Myocyte (in vitro differentiated cells): ENCODE measurements around the gene MATK. TPM values are rescaled to one million over a fixed set of nuclear protein-coding genes. Genes with fewer than 3 reads are reported as not detected.

Source experiments
- DNase-seq: peaks from one replicate; pipeline ENCODE4 v3.0.0-alpha.2; 2012; ENCODE audit warnings: low read depth
- polyA plus RNA-seq: library from polyadenylated mRNA; unstranded; fragments of >200 nt; gene quantifications from one replicate; pipeline ENCODE4 v1.2.1, GENCODE V29; 2012; ENCODE audit warnings: missing spikeins
- total RNA-seq: library from RNA; depleted of rRNA; stranded (reverse); fragments of >200 nt; gene quantifications from 2 replicates; pipeline ENCODE4 v1.2.3, GENCODE V29; 2014

Gene MATK, protein sequence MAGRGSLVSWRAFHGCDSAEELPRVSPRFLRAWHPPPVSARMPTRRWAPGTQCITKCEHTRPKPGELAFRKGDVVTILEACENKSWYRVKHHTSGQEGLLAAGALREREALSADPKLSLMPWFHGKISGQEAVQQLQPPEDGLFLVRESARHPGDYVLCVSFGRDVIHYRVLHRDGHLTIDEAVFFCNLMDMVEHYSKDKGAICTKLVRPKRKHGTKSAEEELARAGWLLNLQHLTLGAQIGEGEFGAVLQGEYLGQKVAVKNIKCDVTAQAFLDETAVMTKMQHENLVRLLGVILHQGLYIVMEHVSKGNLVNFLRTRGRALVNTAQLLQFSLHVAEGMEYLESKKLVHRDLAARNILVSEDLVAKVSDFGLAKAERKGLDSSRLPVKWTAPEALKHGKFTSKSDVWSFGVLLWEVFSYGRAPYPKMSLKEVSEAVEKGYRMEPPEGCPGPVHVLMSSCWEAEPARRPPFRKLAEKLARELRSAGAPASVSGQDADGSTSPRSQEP
- not detected in 2 replicates for total RNA-seq
- polyA plus RNA-seq = not detected

DNA sequence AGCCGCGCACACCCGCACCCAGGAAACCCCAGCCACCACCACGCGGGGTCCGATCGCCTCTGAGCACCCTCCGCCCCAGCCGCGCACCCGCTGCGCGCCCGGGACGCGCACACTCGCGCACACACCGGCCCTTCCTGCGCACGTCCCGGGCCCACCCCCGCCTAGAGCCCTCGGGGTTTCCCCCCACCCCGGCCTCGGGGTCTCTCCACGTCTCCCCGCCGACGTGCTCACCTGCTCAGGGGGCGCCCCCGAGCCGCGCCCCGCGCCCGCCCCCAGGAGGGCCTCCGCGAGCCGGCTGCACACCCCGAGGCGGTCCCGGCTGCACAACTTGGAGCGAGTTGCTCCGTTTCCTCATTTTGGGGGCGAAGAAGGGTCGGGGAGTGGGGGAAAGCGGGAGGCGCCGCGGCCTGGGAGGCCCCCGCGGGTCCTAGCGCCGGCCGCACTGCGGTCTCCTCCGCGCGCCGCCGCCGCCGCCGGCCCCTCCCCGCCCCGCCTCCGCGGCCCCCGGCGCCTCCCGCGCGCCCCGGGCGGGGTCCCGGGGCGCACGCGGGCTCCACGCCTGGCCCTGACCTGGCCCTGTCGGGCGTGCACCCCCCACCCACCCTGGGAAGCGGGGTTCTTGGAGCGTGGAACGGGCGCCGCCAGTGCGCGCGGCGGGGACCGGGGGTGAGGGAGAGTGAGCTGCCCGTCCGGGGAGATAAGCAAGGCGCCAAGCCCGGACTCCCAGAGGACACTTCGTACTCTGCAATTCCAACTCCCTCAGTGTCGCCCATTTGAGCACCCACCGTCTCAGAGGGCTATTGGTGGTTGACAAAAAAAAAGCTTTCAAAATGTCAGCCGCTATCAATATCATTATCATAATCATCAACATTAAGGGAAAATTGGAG, at the start of gene MATK:
MATK (minus strand) TSS at position 444 of the 887 bp plus-strand sequence. CDS start 1,246 bp downstream, outside the sequence.
- DNase-seq = no peak

DNA sequence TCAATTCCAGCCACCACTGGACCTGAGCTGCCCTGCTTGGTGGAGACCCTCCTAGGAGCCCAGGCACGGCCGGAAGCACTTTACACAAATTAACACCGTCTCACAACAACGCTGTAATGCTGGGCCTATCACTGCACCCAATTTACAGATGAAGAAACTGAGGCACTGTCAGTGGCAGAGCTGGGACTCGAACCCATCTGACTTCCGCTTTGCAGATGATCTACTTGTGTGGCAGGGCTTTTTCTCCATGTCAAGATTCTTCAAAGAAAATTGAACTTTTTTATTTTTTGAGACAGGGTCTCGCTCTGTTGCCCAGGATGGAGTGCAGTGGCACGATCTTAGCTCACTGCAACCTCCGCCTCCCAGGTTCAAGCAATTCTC, 48.9 kb upstream of the MATK start:
- no peak for DNase-seq

DNA sequence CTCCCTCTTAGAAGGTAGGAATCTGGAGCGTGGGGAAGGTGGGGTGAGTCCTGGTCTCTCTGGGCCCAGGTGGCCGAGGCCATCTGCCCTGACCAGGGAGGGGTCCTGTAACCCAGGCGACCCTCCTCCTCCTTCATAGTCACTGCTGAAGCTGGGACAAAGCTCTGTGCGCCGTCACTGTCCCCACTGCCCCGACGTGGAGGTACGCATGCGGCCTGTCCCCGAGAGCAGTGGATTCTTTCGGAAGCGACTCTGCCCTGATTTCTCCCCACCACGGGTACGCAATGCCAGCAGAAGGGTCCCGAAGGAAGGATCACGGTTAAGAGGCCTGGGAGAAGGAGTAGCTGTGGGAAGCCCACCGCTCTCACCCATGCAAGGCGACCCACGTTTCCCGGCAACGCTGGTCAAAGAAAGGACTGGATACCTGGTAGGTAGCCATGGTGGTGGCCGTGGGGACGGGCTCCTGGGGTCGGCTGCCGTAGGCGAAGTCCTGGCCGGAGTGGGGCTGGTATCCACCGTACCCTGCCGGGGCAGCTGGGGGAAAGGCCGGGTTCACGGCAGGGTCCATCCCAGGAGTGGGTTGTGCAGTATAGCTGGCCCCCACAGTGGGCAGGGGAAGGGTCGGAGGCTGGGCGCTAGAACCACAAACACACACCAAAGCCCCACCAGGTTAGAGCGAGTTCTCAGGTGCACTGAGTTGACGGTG, 48.3 kb upstream of the MATK start:
- no peak for DNase-seq

DNA sequence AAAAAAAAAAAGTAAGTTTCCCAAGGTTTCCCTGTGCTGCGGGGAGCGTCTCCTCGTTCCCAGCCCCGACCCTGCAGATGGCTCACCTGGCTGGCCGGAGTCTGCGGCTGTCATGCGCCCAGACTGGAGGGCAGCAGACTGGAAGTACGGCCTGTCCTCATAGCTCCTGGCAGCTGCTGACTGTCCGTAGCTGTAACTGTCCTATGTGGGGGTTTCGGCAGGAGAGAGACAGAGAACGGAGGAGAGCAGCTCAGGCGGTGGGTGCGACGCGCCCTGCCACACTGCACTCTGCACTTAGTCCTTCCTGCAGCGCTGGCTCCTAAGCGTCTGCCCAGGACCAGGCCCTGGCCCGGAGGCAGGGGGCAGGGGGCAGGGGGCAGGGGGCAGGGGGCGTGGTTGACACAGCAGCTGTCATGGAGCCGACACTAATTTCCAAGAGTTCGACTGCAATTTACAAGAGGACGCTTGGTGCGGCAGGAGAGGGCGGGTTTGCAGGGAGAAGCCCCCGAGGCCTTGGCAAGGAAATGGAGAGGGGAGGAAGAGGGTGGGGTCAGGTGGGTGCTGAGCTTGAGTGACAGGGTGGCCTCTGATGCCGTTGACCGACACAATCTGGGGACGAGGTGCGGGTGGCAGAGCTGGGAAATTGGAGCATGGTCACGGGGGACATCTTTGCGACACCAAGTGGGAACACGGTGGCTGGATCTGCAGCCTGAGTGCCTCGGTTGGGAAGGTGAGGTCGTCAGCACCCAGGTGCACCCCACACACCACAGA, 47.6 kb upstream of the MATK start:
- no peak for DNase-seq

DNA sequence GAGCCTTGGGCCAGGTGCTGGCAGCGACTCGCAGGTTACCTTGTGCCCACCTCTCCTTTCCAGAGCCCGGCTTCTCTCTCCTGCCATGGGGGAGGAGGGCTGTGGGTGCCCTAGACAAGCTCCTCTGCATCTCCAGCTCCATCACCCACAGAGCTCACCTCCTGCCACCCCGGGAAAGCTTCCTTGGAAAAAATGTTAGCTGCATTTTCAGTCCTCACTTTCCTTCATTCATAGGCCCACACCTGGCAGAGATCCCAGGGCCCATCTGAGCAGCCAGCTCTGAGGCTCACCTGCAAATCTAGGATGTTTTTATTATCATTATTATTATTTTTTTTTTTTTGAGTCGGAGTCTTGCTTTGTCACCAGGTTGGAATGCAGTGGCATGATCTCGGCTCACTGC, 45.8 kb upstream of the MATK start:
- DNase-seq = no peak

DNA sequence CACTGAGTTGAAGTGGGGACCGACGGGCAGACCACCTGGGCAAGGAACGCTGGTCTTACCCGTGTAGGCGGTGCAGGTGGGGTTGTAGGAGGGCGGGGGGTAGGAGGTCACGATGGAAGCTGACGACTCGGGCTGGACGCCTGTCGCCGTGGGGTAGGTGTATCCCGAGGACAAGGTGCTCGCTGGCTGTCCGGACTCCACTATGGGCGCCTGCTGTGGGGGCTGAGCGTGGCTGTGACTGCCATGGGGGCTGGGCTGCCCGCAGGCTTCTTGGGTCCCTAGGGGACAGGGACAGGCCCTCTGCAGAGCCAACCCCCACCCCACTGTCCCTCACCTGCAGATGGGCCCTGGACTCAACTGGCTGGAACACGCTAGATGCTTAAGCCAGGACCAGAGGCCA, 45.4 kb upstream of the MATK start:
- DNase-seq = no peak

DNA sequence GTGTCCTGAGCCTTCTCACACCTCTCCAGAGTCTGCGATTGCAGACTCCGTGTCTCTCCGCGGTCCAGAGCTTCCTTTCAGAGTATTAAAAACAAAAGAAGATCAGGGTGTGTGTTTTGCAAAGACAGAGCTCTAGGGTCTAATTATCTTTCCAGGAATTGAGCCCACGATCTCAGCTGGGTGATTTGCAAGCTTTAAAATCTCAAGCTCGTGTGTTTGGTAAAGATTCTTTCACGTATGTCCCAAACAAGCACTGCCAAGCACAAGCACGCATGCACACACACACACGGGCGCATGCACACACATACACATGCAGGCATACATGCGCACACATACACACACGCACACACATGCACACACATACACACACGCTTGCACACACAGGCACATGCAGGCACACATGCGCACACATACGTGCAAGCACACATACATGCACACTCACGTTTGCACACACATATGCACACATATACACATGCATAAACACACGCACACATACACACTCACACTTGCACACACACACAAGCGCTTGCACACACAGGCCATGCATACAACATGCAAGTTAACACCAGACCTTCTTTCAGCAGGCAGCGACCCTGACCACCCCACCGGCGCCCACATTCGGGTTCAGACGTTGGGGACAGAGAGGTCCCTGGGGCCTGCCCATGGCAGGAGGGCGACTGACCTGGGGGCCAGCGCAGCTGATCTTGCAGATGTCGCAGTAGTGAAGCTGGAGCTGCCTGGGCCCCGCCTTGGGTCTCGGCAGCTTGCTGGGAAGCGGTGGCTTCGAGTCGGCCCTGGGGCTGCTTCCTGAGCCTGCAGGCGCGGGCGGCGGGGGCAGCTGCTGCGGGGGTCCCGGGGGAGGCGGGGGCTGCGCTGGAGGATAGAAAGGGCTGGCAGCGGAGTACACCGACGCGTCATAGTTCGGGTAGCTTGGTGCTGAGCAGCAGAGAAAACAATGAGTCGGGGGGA, 44.7 kb upstream of the MATK start:
- no peak for DNase-seq

DNA sequence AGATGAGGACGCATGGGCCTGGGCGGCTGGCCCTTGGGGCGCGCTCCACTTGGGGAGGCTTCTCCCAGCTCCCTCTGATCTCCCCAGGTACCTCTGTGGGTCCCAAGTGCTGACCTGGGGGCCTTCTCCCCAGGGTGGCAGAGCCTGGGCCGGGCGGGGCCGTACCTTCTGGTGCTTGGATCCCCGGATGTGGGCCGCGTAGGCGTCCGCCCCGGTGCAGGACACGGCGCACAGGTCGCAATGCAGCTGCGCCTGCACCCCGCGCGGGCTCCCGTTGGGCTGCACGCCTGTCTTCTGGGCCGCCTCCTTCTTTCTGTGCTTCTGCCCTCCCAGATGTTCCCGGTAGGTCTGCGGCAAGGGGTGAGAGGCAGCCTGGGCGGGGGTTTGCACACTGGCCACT, 41.1 kb upstream of the MATK start:
- DNase-seq = no peak

DNA sequence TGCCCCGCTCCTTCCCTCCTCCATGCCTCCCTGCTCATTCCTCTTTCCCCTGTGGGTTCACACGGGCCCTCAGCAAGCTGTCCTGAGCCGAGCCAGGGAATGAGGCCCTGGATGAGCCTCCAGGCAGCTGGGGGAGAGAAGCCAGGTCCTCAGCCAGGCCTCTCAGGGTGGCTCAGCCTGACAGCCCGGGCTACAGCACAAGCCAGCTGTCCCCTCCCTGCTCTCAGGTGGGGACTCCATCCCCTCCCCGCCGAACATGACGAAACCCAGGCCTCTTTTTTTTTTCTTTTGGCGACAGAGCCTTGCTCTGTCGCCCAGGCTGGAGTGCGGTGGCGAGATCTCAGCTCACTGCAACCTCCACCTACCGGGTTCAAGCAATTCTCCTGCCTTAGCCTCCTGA, 40.0 kb upstream of the MATK start:
- no peak for DNase-seq

DNA sequence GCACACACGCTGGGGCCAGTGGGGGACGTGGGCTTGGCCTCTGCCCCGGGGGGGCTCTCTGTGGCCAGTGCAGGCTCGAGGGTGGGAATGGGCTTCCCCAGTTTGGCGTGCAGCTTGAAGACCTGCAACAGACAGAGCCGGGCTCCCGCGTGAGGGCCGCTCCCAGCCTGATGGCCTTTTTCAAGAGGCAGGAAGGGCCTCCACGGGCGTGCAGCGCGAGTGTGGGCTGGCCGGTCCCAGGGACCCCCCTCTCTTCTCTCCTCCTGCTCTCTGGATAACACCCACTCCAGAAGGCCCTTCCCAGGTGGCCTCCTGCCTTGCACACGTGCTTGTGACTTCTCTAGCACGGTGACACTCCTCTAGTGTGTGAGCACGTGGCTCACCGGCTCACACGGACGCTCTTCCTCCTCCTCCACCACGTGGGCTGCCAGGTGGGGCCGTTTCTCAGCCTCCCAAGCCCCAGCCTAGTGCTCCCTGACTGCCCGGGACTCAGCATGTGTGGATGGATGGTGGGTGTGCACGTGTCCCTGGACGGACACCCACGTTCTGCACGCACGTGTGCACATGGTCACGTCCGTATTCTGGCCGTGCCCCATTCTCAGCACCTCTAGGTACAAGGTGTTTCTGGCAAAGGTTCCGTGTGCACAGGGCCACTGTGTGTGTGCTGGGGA, 39.2 kb upstream of the MATK start:
- DNase-seq = no peak

DNA sequence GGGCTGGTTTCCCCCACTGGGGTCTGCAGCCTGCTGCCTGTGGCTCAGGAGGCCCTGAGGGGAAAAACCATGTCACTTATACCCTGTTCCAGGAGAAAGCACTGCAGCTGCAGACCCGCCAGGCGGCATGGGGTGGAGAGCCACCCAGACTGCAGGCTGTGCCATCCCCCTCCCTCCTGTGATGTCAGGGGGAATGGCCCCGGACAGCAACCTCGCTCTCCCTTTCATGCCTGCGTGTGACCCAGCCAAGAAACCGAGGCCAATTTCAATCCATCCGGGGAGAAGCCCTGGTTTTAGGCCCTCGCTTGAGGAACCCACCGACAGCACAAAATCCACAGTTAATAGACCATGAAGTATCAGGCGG, 37.2 kb upstream of the MATK start:
- DNase-seq = no peak

DNA sequence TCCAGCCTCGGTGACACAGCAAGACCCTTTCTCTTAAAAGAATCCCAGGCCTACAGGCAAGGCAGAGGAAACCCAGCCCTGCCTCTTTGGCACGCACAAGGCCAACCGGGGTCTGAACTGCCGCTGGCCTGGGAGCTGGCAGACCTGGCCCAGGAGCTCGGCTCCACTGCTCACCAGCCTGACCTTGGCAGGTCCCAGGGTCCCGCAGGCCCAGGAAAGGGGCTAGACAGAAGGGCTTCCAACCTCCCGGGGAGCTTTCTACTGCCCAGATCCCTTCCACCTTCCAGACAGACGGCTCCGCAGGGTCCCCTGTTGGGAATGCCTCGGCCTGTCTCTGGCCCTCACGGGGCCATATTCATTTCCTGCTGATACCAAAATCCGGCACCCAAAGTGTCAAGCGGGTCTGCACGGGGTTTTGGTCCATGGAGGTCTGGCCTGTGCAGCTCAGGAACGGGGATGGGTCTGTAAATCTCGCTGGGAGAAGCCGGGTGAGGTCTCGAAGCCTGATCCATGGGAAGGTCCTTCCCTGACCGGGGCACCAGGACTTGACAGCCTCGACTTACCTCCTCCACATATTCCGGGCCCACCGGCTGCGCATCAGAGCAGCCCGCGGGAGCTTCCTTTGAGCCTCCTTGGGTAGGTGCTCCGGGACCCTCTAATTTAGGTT, 36.6 kb upstream of the MATK start:
- no peak for DNase-seq

DNA sequence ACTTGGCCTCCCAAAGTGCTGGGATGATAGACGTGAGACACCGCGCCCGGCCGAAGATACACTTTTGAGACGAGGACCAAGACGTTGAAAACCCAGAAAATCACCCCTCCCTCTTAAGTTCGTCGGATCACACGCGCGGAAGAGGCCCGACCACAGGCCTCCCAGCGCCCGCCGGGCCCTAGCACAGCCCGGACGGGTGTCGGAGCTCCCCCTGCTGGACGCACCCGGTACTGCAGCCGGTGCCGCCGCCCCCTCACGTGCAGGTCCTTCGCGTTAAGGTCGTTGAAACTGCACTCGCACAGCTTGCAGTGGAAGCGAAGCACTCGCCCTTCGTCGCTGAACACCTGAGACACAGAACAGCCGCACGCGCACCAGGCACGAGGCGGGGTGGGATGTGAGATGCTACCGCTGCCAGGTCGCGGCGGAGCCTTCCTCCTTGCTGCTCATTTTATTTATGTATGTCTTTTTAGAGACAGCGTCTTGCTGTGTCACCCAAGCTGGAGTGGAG, 35.7 kb upstream of the MATK start:
- peak; percentile 8 for DNase-seq

DNA sequence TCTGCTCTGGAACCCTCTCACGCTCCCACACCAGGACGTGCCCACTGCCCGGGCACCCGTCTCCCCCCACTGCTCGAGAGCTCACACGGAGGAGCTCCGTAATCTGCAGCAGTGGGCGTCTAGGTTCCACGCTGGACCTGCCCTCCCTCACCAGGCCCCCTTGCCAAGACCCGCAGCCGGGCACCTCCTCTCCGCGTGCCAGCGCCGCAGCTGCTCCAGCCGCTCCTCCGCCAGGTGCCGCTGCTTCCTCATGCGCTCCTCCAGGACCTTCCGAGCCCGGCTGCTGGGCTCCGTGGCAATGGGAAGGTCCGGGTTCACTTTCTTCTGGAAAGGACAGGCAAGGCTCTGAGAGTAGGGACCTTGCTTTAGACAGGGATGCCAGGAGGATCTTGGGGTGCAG, 35.0 kb upstream of the MATK start:
- no peak for DNase-seq

DNA sequence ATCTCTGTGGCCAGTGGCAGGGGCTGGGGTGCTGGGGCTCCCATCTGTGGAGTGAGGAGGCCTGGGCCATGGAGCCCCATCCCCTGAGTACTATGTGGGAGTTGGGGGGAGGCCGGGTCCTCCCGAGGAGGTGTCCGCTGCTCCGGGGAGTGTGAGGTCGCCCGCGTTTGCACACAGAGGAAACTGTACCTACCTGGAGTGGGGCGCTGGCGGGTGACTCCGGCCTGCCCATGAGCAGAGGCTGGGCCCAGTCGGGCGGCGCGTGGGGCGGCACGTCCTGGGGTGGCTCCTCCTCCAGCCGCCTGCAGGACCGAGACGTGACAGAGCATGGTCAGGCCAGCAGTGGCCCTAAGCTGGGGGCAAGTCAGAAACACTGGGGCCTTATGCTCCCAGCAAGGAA, 33.8 kb upstream of the MATK start:
- DNase-seq = no peak

DNA sequence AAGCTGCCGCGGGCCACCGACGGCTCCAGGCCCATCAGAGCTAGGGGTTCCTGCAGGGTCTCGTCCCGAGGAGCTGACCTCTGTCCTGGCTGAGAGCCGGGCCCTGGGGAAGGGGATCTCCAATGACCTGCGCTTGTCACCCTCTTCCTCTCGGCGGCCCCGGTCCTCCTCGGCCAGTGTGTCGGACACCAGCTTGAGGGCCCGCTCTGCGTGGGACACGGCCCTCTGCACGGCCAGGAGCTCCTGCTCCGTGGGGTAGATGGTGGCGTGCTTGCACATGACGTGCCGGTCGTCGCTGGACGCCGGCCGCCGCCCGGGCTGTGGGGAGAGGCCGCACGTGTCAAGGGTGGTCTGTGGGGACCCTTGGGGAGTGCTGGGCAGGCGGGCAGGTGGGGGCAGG, 32.7 kb upstream of the MATK start:
- no peak for DNase-seq

DNA sequence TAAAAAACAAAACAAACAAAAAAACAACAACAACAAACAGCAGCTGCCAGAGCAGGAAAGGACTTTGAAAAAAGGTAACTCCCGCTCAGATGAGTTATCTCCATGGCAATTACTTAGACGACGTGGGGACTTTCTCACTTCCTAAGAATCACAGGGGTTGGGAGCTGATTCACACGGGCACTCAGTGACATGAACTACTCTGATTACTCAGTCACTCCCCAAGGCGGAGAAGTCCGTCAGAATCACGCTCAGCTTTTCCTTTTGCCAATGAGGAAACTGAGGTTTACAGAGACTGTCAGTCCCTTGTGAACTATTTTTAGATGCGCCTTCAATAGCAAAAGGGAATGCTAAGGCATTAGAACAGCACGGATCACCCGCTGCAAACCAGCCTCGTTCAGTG, 32.3 kb upstream of the MATK start:
- DNase-seq = peak; percentile 6

DNA sequence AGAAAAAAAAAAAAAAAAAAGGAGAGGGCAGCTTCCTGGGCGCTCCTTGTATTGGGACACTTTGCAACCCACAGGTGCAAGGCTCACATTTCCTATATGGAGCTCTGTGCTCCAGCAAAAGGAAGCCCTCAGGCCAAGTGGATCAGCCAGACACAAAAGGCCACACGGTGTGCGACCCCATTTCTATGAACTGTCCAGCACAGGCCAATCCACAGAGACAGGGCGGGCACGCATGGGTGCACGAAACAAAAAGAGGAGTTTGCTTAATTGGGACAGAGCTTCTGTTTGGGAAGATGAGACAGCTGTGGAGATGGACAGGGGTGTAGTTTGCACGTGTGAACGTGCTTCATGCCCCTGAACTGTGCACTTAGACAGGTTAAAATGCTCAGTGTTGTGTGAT, 31.6 kb upstream of the MATK start:
- no peak for DNase-seq
